Right atrium auricular region (tissue), 2 donors: Measurements from ENCODE around the gene PADI4. TPM values are rescaled to one million over a fixed set of nuclear protein-coding genes. Genes with fewer than 3 reads are reported as not detected.

Experiments used
- DNase-seq: peaks from one replicate; pipeline ENCODE4 v3.0.0-alpha.2; 2019; ENCODE audit warnings: low spot score
- H3K27ac ChIP-seq, 2 donors: fragments of 200-600 bp; sonication (generic); 1 replicate in 1 of 2; 2 replicates in 1 of 2; pipeline ENCODE4 v1.5.1; 2016 to 2019
- H3K27me3 ChIP-seq, 2 donors: fragments of 200-600 bp; sonication (generic); one replicate each; pipeline versions ENCODE4 v1.5.1 to v1.6.0; 2017 to 2019
- H3K36me3 ChIP-seq: fragments of 200-600 bp; sonication (generic); one replicate; pipeline ENCODE4 v1.5.1; 2016
- H3K4me1 ChIP-seq, 2 donors: fragments of 200-600 bp; sonication (generic); one replicate each; pipeline versions ENCODE4 v1.5.1 to v1.6.0; 2017 to 2019
- H3K4me3 ChIP-seq, 2 donors: fragments of 200-600 bp; sonication (generic); 1 replicate in 1 of 2; 2 replicates in 1 of 2; pipeline ENCODE4 v1.5.1; 2017 to 2019; ENCODE audit warnings: mild to moderate bottlenecking in 1 of 2, moderate library complexity in 1 of 2
- H3K9me3 ChIP-seq, 2 donors: fragments of 200-600 bp; sonication (generic); one replicate each; pipeline ENCODE4 v1.5.1; 2019
- CTCF ChIP-seq, 2 donors: fragments of 200-600 bp; sonication (generic); IDR thresholded peaks; one replicate each; pipeline ENCODE4 v1.5.1; 2019; ENCODE audit warnings: antibody characterized with exemption in 2 of 2
- total RNA-seq, 2 donors: library from RNA; depleted of rRNA; stranded (reverse); fragments of >200 nt; gene quantifications; one replicate each; pipeline ENCODE4 v1.1.0, GENCODE V29; 2016

Gene PADI4
- total RNA-seq, 2 donors from 2014 or later: 0.19 to 0.31 TPM

- Histone ChIP-seq H3K4me1 (no peaks in the 10 kb centered on the region), H3K27me3 (no peaks in the 10 kb centered on the region), H3K9me3 (no peaks in the 10 kb centered on the region), H3K36me3 (no peaks in the 10 kb centered on the region), H3K4me3 (no peak overlapping the region), H3K27ac (no peak overlapping the region)
- no peak for DNase-seq
- no peak for TF ChIP-seq CTCF (IDR thresholded peaks at IDR 0.05)
Observed at GRCh38 chr1:17272646-17273045, 35.4 kb upstream of the PADI4 start.

- H3K4me1 ChIP-seq: no peaks in the 10 kb centered on the region
- DNase-seq: no peak
- H3K9me3 ChIP-seq: no peaks in the 10 kb centered on the region
- H3K4me3 ChIP-seq: no peak overlapping the region
- no peak overlapping the region for H3K27ac ChIP-seq
- H3K36me3 ChIP-seq: no peaks in the 10 kb centered on the region
- H3K27me3 ChIP-seq: no peaks in the 10 kb centered on the region
- no peak for TF ChIP-seq CTCF (IDR thresholded peaks at IDR 0.05)
Observed at GRCh38 chr1:17273096-17273495, 34.9 kb upstream of the PADI4 start.

GRCh38 chr1:17274186-17275170 is 33.5 kb upstream of the PADI4 start:
- Histone ChIP-seq H3K36me3 (no peaks in the 10 kb centered on the region), H3K27ac (no peak overlapping the region), H3K4me3 (no peak overlapping the region), H3K4me1 (no peaks in the 10 kb centered on the region), H3K9me3 (no peaks in the 10 kb centered on the region), H3K27me3 (no peaks in the 10 kb centered on the region)
- peak in 1 of 2 donors; percentile 35 for TF ChIP-seq CTCF (IDR thresholded peaks at IDR 0.05)
- no peak for DNase-seq

- Histone ChIP-seq H3K27ac (no peak overlapping the region), H3K36me3 (no peaks in the 10 kb centered on the region), H3K4me3 (no peak overlapping the region), H3K9me3 (no peaks in the 10 kb centered on the region), H3K27me3 (no peaks in the 10 kb centered on the region), H3K4me1 (no peaks in the 10 kb centered on the region)
- no peak for TF ChIP-seq CTCF (IDR thresholded peaks at IDR 0.05)
- no peak for DNase-seq
Observed at GRCh38 chr1:17276568-17276967, 31.4 kb upstream of the PADI4 start.

GRCh38 chr1:17277511-17278159 is 30.4 kb upstream of the PADI4 start:
- Histone ChIP-seq H3K27me3 (no peaks in the 10 kb centered on the region), H3K36me3 (no peaks in the 10 kb centered on the region), H3K27ac (no peak overlapping the region), H3K9me3 (no peaks in the 10 kb centered on the region), H3K4me3 (no peak overlapping the region), H3K4me1 (no peaks in the 10 kb centered on the region)
- DNase-seq: no peak
- no peak for TF ChIP-seq CTCF (IDR thresholded peaks at IDR 0.05)
